DMS 273 (cell line): Measurements from ENCODE around the gene UGT1A8.

Source experiments
- DNase-seq: peaks from one replicate; lab custom pipeline; 2025; ENCODE audit not compliant: unreplicated experiment; lab: John Stamatoyannopoulos, UW

Gene UGT1A8

DNA sequence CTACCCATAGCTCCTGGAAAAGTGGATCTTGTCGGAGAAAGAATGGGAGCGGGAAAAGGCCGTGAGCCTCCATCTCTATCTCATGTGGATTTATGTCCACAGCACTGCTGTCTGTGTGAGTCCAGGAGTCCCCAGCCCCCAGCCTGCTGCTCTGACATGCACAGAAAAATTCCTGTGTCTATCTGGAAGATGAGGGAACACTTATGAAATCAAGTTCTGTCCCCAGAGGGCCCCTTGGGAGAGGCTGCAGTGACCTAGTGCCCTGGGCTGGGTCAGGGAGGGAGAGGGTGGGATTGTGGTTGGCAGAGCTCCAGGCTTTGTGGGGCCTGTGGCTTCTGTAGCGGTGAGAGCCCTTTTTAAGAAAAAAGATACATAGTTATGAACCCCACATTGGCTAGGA is 199.3 kb downstream of the UGT1A8 start:
- no peak for DNase-seq

DNA sequence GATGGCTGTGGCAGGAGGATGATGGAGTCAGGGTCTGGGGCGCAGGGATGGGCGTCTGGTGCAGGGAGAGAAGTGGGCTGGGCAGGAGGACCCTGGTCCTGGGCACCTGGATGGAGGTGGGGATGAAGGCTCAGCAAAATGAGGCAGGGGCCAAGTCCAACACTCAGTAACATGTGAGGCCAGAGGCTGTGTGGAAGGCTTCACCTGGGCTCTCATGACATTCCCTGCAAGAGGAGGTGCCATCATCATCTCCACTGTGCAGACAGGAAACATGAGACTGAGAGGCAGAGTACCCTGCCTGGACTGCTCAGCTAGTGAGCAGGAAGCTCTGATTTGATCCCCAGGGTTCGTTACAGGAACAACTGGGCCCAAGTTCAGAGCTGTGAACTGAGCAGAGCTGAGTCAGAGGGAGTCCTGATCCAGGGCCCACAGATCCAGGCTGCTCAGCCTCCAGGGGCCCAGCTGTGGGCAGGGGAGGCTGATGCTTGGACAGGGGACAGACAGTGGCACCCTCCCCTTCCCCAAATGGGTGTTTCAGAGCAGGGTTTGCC is 200.0 kb downstream of the UGT1A8 start:
- DNase-seq = no peak

DNA sequence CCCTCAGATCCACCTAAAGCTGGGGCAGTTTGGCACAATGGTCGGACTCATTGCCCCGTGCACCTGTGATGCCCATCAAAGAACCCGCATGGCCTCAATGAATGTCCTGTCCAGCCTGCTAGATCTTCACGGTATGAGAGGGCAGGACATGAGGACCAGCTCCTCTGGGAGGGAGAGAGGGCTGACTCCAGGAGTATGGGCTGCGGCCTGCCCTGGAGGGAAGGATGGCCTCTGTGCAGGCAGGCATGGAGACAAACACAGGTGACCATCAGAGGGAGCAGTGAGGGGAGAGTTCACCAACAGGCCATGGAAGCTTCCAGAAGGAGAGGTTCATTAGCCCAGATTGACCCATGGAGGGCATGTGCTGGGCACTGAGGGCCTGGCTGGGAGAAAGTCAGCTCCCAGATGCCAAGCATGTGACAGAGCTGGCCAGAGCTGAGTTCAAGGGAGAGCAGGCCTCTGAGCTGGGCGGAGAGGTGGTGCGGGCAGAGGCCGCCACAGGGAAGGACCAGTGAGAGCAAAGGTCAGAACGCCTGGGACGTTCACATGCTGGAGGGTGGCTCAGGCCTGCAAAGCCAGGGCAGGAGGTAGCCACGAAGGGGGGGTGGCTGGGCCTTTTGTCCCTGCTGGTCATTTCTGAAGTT is 200.7 kb downstream of the UGT1A8 start:
- DNase-seq = no peak

DNA sequence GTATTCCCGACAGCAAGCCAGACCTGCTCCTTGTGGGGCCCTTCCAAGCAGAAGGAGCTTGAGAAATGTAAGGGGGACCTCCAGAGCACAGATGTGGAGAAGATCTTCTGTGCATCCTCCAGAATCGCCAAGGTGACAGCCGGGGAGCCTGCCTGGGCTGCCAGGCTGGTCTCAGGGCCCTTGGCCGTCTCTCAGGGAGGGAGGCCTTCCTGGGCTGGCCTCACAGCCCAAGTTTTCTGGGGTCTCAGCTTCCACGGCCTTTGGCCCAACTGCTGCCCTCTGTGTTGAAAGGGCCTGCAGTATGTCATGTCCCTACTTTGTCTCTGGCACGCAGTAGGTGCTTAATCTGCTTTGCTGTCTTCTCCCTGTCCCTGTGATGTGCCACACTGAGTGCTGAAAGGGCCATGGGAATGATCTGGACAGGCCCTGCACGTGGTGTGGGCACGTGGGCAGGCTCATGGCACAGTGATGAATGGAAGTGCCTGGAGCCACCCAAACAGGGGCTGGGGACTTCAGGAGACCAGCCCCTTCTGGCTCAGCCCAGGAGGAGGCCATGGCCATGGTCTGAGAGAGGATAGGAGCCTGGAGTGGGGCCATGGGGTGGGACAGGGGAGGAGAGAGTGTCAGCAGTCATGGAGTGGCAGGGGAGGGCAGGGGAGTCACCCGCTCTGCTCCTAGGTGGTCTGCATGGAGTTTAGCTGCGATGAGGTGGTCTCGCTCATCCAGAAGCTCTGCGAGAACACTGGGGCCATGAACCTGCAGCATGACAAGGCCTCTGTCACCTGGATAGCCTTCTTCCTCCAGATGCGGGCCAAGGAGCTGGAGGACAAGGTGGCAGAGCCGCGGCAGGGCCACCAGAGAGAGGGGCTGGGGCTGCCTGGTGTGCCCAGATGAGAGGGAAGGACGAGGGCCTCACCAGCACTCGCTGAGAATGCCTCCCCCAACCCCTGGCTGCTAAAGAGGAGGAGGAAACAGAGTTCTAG is 201.5 kb downstream of the UGT1A8 start:
- DNase-seq = no peak

DNA sequence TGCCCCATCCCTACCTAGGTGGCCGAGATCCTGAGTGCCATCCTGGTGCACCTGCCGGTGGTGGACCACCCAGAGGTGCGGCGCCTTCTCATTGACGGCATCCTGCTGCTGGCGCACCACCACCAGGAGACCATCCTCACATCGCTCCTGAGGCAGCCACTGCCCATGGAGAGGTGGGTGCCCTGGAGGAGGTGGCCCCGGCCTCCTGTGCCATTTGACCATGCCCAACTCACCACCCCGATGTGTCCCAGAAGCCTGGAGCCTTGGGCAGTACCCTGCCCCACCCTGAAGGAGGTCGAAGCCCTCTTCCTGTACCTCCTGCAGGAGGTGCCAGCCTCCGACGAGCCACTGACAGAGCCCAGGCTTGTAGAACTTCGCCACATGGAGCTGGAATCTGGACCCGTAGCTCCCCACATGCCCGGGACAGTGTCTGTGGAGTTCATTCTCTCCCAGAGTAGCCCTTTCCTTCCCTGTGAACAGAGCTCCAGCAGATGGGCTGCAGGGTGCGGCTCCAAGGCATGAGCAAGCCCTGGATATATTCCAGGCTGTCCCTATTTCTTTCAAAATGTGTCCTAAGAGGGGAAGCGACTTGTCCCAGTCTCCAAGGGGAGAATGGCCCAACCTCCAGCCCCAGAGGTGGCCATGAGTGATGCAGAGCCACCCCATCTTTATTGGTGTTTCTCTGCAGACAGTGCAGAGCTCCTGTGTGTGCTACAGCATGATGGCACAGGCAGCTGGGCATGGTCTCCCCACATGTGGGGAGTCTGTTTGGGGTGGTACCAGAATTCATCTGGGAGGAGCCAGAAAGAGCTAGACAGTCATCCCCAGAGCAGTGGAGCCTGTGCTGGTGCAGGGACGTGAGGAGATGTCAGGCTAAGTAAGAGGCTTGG is 202.7 kb downstream of the UGT1A8 start:
- DNase-seq = no peak

DNA sequence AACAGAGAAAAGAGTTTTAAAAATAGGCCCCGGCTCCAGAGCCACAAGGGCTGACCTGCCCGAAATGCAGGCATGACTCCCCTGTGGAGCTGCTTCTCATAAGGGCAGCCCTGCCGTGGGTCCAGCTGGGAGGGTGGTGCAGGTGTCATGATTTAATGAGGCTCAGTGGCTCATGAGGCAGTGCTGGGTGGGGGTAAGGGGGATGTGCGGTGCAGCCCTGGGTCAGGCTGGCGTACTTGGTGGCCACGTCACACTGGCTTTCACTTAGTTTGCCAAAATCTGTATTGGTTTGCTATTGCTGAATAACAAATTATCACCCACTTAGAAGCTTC is 203.3 kb downstream of the UGT1A8 start:
- no peak for DNase-seq

DNA sequence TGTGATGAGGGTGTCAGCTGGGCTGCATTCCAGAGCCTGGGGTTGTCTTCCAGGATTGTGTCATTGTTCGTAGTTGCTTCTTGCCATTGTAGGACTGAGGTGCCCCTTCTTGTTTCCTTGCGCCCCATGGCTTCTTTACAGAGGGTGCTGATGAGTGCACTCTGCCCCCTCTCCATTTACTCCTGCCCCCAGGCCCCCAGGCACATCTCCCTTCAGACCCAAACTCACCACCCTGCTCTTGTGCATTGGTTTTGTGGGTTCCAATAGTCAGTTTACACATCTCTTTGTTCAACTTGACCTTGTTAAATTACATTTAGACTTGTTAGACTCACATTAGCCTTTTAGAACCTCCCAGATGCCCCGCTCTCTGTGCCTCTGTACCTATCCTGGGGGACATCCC is 203.8 kb downstream of the UGT1A8 start:
- no peak for DNase-seq

DNA sequence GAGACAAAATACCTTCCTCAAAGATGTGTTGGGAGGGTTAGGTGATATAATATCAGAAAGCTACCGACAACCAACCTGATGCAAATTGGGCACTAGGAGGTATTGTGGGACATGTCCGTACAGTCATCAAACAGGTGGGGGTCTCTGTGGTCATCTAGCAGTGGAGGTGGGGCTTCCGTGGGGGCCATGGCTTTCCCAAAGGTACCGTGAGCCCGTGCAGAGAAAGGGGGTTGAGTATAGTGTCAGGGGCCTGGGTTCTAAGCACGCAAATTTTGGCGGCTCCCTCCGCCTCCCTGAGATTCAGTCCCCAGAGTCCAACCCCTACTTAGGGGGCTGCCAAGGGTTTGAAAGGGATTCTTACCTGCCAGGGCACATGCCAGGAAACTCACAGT is 204.3 kb downstream of the UGT1A8 start:
- no peak for DNase-seq

DNA sequence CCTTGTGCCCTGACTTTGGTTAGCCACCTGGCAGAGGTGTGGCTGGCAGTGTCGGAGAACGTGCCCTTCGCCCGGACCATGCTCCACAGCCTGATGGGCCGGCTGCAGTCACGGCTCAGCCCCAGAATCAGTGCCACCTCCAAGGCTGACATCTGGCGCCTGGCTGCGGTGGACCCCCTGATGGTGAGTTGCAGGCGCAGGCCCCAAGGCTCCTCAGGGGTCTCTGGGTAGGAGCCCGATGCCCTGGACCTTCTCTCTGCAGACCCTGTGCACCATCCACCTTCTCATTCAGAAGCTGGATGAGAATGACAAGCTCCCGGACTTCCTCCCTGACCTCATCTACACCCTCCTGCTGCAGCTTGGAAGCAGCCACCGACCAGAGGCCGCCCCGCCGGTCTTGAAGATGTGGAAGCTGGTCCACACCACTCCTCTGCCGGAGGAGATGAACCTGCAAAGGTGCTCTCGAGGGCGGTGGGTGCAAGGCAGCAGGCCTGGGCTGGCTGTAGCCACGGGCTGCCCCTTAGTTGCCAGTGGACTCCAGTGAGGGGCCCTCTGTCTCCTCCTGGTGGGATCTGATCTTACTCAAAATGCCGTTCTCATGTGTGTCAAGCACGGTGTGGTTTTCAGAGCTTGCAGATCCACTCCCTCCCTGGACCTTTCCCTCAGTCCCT is 204.8 kb downstream of the UGT1A8 start:
- no peak for DNase-seq
